Ectodermal cell (in vitro differentiated cells): Measurements from ENCODE around the gene NR5A2.
A peak's percentile ranks its signal among the peaks of the same experiment; 100 is the strongest.

Experiments used
- H3K27ac ChIP-seq: 2 replicates; pipeline ENCODE4 v1.7.0; 2013; ENCODE audit warnings: mild to moderate bottlenecking, low read depth, low read length; ENCODE audit not compliant: insufficient read depth, poor library complexity, severe bottlenecking
- H3K27me3 ChIP-seq: 2 replicates; pipeline ENCODE4 v1.7.0; 2013; ENCODE audit warnings: mild to moderate bottlenecking, low read length; ENCODE audit not compliant: insufficient read depth, control insufficient read depth, poor library complexity, severe bottlenecking
- H3K36me3 ChIP-seq: one replicate; pipeline ENCODE4 v1.7.0; 2013; ENCODE audit warnings: low read length; ENCODE audit not compliant: control insufficient read depth, insufficient read depth
- H3K4me1 ChIP-seq: one replicate; pipeline ENCODE4 v1.7.0; 2013; ENCODE audit warnings: low read length; ENCODE audit not compliant: control insufficient read depth, insufficient read depth
- H3K4me3 ChIP-seq: 2 replicates; pipeline ENCODE4 v1.7.0; 2013; ENCODE audit warnings: low read depth, low read length, control low read depth; ENCODE audit not compliant: insufficient read depth
- H3K9me3 ChIP-seq: 2 replicates; pipeline ENCODE4 v1.7.0; 2013; ENCODE audit warnings: mild to moderate bottlenecking, low read length, moderate library complexity; ENCODE audit not compliant: control insufficient read depth
- WGBS, 2 experiments: methylation state at CpG; one replicate each; pipeline ENCODE4 v1.1.7; 2013; ENCODE audit warnings: missing lambda C conversion rate in 2 of 2; 5-methylcytosine and 5-hydroxymethylcytosine counted together

Gene NR5A2

DNA sequence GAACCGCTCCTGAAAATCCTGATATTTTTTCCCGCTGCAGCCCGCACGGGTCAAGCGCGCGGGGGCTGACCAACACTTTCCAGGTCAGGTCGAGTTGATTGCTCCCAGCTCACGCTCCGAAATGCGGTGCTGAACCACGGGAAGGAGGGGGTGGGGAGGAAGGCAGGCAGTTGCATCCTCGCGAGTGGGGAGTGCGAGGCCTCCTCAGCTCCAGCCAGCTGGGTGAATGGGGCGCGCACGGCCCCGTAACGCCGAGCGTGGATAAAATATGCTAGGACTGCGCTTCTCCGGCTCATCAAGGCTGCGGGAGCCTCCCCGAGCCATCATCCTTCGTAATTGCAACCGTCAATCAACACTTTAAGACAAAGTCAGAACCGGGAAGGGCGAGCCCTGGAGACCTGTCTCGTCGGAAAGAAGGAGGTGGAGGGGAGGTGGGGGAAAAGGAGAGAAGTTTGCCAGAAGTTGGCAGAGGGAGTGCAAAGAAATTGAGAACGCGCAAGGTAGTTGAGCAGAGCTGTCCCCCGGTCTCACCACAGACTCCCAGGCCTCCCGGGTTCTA is 8.0 kb downstream of the NR5A2 start:
- H3K27ac ChIP-seq: no peak overlapping the region
- 0 to 1% methylated on average over 36 of the region's 36 CpGs for WGBS, 2 experiments
- no peaks in the 10 kb centered on the region for H3K9me3 ChIP-seq
- no peaks in the 10 kb centered on the region for H3K36me3 ChIP-seq
- peaks cover 100% of the 10 kb centered on the region for H3K27me3 ChIP-seq
- H3K4me1 ChIP-seq: peaks cover 31% of the 10 kb centered on the region
- H3K4me3 ChIP-seq: peak overlapping the region; percentile 2

DNA sequence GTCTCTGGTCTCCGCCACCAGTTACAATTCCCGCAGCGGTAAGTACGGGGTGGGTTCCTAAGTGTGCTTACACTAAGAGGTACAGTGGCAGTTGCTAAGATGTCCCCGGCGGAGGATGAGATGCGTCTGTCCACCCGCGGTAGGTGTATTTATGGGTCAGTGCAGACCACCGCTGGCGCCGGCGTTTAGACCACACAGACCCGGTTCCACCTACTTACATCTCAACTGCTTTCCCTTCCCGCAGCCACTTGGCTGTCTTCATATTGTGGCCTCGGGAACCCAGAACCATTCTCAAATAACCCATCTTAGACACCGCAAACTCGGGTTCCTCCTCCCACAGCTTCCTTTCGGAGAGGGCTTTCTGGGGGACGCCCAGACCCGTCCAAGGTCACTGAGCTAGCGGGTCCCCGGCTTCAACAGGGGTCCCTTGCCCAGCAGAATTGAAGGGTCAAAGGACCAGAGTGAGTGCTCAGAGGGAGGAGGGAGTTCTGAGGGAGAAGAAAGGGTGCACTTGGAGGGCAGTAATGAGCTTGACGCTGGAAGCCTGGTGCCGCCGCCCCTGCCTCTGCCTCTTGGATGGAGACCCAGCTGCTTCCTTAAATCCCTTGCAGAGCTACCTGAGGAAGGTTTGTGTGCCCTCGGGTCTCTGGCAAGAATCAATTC is 8.6 kb downstream of the NR5A2 start:
- Histone ChIP-seq H3K9me3 (no peaks in the 10 kb centered on the region), H3K27ac (no peak overlapping the region), H3K4me1 (peaks cover 37% of the 10 kb centered on the region), H3K36me3 (no peaks in the 10 kb centered on the region), H3K27me3 (peaks cover 100% of the 10 kb centered on the region), H3K4me3 (no peak overlapping the region)
- WGBS, 2 experiments: 1 to 2% methylated on average over 27 of the region's 27 CpGs

DNA sequence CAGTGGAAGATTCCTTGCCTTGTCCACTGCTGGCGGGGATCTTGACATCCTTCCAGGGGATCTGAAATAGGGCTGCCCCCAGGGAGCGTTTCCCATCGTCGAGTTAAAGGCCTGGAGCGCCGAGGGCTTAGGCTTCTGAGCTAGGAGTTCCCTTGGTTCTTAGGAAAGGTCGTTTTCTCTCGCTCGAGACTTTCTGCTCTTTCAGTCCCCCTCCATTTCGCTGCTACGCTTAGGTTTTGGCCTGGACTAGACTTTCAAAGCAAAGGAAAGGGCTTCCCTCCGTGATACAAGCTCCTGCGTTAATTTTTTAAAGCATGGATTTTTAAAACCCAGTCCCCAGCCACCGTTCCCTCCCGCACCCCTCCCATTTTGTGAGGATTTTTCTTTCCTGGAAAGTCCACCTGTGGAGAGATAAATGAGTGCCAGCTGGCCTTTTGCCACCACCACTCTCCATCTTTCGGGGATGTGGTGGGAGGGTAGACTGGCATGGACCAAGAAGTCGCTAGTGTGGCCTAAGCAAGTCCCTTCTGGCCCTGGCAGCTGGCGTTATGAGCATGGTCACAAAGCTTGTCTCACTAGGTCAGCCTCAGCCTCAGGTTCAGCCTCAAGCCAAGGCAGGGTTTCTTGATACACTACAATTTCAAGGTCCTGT is 9.2 kb downstream of the NR5A2 start:
- H3K27me3 ChIP-seq: peaks cover 100% of the 10 kb centered on the region
- H3K27ac ChIP-seq: no peak overlapping the region
- 3 to 4% methylated on average over 18 of the region's 18 CpGs for WGBS, 2 experiments
- no peaks in the 10 kb centered on the region for H3K36me3 ChIP-seq
- no peaks in the 10 kb centered on the region for H3K9me3 ChIP-seq
- no peak overlapping the region for H3K4me3 ChIP-seq
- H3K4me1 ChIP-seq: peaks cover 39% of the 10 kb centered on the region

DNA sequence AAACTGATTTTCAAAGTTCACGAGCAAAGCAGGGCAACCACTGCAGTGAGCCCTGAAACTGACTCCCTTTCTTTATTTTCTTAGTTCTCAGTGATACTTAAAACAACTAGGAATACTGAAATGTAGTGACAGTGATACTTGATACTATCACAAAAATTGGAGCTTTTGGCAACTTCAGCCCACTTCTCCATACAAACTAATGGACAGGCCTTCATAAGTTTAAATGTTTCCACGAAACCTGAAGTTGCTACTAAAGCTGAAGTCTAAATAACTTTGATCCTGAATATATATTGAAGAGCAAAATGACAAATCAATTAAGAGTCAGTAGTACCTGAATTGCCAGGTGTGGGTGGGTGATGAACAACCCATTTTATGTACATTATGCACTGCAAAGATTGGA is 10.0 kb downstream of the NR5A2 start:
- no peak overlapping the region for H3K4me3 ChIP-seq
- 63 to 74% methylated on average over 2 of the region's 2 CpGs for WGBS, 2 experiments
- peaks cover 100% of the 10 kb centered on the region for H3K27me3 ChIP-seq
- peaks cover 39% of the 10 kb centered on the region for H3K4me1 ChIP-seq
- no peaks in the 10 kb centered on the region for H3K9me3 ChIP-seq
- H3K27ac ChIP-seq: no peak overlapping the region
- H3K36me3 ChIP-seq: no peaks in the 10 kb centered on the region

DNA sequence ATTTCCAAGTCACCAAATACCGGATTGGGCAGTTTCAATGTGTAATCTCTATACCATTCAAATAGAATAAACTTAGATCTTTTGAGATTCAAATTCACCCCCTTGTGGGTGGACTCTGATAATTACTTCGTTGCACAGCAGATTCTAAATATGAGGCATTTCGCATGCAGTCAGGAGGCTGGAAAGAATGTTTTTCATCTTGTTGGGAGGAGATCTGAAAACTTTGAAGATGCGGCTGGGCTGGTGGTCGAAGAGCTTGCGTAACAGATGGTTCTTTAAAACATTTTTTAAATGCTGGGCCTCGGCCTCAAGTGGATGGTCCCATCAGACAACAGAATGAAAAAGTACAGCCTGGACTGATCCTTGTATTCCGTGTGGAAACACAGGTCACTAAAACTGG is 10.4 kb downstream of the NR5A2 start:
- H3K4me1 ChIP-seq: peaks cover 41% of the 10 kb centered on the region
- H3K36me3 ChIP-seq: no peaks in the 10 kb centered on the region
- H3K4me3 ChIP-seq: no peak overlapping the region
- H3K9me3 ChIP-seq: no peaks in the 10 kb centered on the region
- 14 to 15% methylated on average over 7 to 8 of the region's 8 CpGs for WGBS, 2 experiments
- H3K27ac ChIP-seq: no peak overlapping the region
- peaks cover 100% of the 10 kb centered on the region for H3K27me3 ChIP-seq

DNA sequence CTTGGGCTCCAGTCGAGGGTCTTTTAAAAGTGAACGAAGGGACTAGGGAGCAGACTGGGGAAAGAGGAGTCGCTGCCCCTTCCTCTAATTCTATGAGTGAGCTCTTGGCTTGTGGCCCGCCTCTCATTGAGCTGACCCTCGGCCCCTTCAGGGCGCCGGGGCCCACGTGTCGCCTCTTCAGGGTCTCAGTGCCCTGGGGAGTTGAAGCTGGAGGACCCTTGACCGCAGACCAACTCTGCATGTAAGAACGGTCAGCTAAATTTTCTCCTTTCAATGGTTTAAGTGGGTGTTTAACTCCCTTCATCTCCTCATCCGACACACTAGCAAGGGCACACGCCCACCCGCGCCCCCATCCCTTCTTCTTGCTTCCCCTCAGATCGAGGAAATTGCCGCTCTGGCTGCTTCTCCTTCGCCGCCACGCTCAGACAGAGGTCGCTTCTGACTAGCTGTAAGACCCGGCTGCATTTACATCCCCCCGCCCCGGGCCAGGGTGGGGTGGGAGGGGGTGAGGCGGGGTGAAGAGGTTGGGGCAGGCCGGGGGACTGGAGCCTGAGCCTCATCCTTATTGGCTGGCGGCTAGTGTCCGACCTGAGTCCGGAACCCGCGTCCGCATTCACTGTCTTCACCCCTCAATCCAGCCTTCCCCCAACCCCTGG is 10.9 kb downstream of the NR5A2 start:
- Histone ChIP-seq H3K9me3 (no peaks in the 10 kb centered on the region), H3K27me3 (peaks cover 100% of the 10 kb centered on the region), H3K36me3 (no peaks in the 10 kb centered on the region), H3K4me1 (peaks cover 41% of the 10 kb centered on the region), H3K4me3 (peak overlapping the region; percentile 41), H3K27ac (no peak overlapping the region)
- WGBS, 2 experiments: 0% methylated on average over 28 to 32 of the region's 32 CpGs

DNA sequence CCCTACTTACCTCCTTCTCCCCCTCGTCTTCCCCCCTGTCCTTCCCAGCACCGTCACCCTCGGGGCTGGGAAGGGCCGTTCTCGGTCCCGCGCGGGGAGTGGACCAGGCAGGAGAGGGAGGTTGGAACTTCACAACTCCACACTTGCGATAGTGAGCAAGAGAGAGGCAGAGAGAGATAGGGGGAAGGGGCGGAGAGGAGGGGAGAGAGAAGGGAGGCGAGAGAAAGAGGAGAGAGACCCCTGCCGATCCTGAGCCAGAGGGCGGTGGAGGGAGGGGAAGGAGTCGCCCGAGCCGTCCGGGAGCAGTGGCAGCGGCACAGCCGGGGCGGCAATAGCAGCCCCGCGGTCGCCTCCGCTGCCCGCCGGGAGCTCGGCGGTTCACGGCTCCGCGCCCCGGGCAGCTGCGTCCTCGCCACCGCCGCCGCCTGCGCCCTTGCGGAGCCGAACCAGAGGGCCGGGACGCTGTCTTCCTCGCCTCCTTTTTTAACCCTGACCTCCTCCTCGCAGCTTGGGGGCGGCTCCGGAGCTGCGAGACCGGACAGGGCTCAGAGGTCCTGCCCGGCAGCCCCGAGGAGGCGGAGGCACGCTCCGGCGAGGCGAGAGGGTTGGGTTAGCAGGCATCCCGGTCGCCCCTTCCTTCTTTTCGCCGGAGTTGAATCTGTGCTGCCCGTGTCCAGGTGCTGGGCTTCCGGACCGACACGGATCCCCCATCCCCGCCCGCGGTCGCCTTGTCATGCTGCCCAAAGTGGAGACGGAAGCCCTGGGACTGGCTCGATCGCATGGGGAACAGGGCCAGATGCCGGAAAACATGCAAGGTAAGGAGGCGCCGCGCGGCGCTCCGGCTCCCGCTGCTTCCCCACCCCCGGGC is 11.7 kb downstream of the NR5A2 start:
- 0% methylated on average over 73 to 79 of the region's 79 CpGs for WGBS, 2 experiments
- Histone ChIP-seq H3K27me3 (peaks cover 100% of the 10 kb centered on the region), H3K9me3 (no peaks in the 10 kb centered on the region), H3K4me1 (peaks cover 37% of the 10 kb centered on the region), H3K36me3 (no peaks in the 10 kb centered on the region), H3K27ac (no peak overlapping the region), H3K4me3 (peak overlapping the region; percentile 41)

DNA sequence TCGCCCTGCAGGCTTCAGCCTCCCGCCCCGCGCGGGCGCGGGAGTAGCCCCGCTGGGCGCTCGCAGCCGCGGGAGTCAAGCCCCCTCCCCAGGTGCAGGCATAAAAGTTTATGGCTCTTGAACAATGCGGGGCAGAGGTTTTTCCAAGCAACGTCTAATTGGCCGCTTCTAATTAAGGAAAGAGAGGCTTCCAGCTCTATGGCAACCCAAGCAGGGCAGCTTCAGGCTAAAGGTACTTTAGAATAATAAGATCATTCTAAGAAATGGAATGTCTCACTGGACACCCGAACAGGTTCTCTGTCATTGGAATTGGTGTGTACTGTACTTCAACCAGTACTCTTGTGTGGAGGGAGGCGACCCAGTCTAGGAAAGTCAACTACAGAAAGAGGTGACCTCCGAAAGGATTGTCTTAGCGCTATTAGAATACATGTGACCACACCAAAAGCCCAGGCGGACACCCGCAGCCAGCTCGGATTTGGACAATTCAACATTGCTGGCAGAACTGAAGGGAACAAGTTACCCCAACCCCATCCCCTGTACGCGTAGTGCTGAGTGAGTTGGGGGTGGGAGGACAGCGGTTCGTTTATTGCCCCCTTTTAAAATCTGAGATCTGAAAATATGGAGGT is 12.5 kb downstream of the NR5A2 start:
- H3K9me3 ChIP-seq: no peaks in the 10 kb centered on the region
- 0 to 1% methylated on average over 22 to 26 of the region's 26 CpGs for WGBS, 2 experiments
- H3K27ac ChIP-seq: no peak overlapping the region
- H3K27me3 ChIP-seq: peaks cover 100% of the 10 kb centered on the region
- no peaks in the 10 kb centered on the region for H3K36me3 ChIP-seq
- peaks cover 36% of the 10 kb centered on the region for H3K4me1 ChIP-seq
- peak overlapping the region; percentile 41 for H3K4me3 ChIP-seq

DNA sequence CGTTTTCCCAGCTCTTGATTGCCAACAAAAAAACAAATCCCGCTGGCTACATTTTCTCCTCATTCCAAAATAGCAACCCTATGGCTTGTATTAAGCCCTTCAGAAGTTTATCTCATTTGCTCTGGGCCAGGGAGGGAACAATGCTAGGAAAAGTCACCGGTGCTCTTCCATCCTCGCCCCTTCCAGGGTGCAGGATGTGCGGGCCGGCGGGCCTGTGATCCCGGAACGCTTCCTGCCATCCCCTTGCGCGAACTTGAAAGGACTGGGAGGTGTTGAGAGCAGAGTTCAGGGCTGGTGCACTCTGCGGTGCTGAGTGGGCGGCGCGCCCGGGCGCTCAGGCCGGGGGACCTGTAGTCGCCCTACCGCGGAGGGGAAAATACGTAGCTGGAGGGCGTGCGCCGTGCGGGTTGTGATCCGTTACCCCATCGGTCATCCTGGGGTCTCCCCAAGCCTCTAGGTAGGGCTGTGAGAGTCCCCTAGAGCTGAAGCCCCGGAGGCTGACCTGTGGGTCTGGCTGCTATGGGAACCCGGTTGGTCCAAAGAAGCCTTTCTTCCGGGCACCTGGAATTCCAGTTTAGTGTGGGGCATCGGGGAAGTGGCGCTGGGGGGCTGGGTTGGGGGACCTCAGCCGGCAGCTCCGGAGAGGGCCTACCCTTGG is 13.1 kb downstream of the NR5A2 start:
- no peak overlapping the region for H3K27ac ChIP-seq
- no peaks in the 10 kb centered on the region for H3K9me3 ChIP-seq
- peaks cover 32% of the 10 kb centered on the region for H3K4me1 ChIP-seq
- WGBS, 2 experiments: 0 to 1% methylated on average over 35 of the region's 35 CpGs
- H3K27me3 ChIP-seq: peaks cover 100% of the 10 kb centered on the region
- H3K4me3 ChIP-seq: no peak overlapping the region
- H3K36me3 ChIP-seq: no peaks in the 10 kb centered on the region
